Measurements from ENCODE around the gene KLHL25.

Gene KLHL25

GRCh38 chr15:85788771-85789495, 5.8 kb downstream of the KLHL25 start:
- Histone ChIP-seq H3K4me3 (ENCODE audit: low read length) (no peak overlapping the region), H3K9me3 (ENCODE audit: control insufficient read depth, insufficient read depth, low read length) (no peaks in the 10 kb centered on the region), H3K36me3 (ENCODE audit: control insufficient read depth, insufficient read depth, low read length) (no peaks in the 10 kb centered on the region), H3K27ac (ENCODE audit: low read length) (no peak overlapping the region), H3K4me1 (ENCODE audit: control insufficient read depth, insufficient read depth, low read length) (peaks cover 13% of the 10 kb centered on the region), H3K27me3 (ENCODE audit: control insufficient read depth, insufficient read depth, low read length) (no peaks in the 10 kb centered on the region)
- no CpG with 5 or more reads among the region's 12 CpGs for WGBS (ENCODE audit: insufficient coverage, insufficient read length)
- DNase-seq (ENCODE audit: low read depth, low spot score): no peak

- Histone ChIP-seq H3K4me1 (ENCODE audit: control insufficient read depth, insufficient read depth, low read length) (peaks cover 11% of the 10 kb centered on the region), H3K4me3 (ENCODE audit: low read length) (no peak overlapping the region), H3K9me3 (ENCODE audit: control insufficient read depth, insufficient read depth, low read length) (no peaks in the 10 kb centered on the region), H3K27me3 (ENCODE audit: control insufficient read depth, insufficient read depth, low read length) (no peaks in the 10 kb centered on the region), H3K27ac (ENCODE audit: low read length) (no peak overlapping the region), H3K36me3 (ENCODE audit: control insufficient read depth, insufficient read depth, low read length) (no peaks in the 10 kb centered on the region)
- DNase-seq (ENCODE audit: low read depth, low spot score): no peak
- no CpG with 5 or more reads among the region's 3 CpGs for WGBS (ENCODE audit: insufficient coverage, insufficient read length)
These were observed 8.0 kb downstream of the KLHL25 start for GRCh38 chr15:85786781-85787114.

GRCh38 chr15:85785887-85786780, 8.6 kb downstream of the KLHL25 start:
- Histone ChIP-seq H3K27me3 (ENCODE audit: control insufficient read depth, insufficient read depth, low read length) (no peaks in the 10 kb centered on the region), H3K4me1 (ENCODE audit: control insufficient read depth, insufficient read depth, low read length) (peaks cover 11% of the 10 kb centered on the region), H3K9me3 (ENCODE audit: control insufficient read depth, insufficient read depth, low read length) (no peaks in the 10 kb centered on the region), H3K36me3 (ENCODE audit: control insufficient read depth, insufficient read depth, low read length) (no peaks in the 10 kb centered on the region), H3K27ac (ENCODE audit: low read length) (no peak overlapping the region), H3K4me3 (ENCODE audit: low read length) (no peak overlapping the region)
- WGBS (ENCODE audit: insufficient coverage, insufficient read length): no CpG with 5 or more reads among the region's 10 CpGs
- DNase-seq (ENCODE audit: low read depth, low spot score): no peak

GRCh38 chr15:85782064-85782463, 12.7 kb downstream of the KLHL25 start:
- Histone ChIP-seq H3K4me3 (ENCODE audit: low read length) (no peak overlapping the region), H3K27me3 (ENCODE audit: control insufficient read depth, insufficient read depth, low read length) (no peaks in the 10 kb centered on the region), H3K27ac (ENCODE audit: low read length) (no peak overlapping the region), H3K4me1 (ENCODE audit: control insufficient read depth, insufficient read depth, low read length) (peaks cover 11% of the 10 kb centered on the region), H3K9me3 (ENCODE audit: control insufficient read depth, insufficient read depth, low read length) (no peaks in the 10 kb centered on the region), H3K36me3 (ENCODE audit: control insufficient read depth, insufficient read depth, low read length) (no peaks in the 10 kb centered on the region)
- DNase-seq (ENCODE audit: low read depth, low spot score): no peak
- no CpG with 5 or more reads among the region's 6 CpGs for WGBS (ENCODE audit: insufficient coverage, insufficient read length)

GRCh38 chr15:85781099-85781498, 13.6 kb downstream of the KLHL25 start:
- H3K27me3 ChIP-seq (ENCODE audit: control insufficient read depth, insufficient read depth, low read length): no peaks in the 10 kb centered on the region
- no peaks in the 10 kb centered on the region for H3K36me3 ChIP-seq (ENCODE audit: control insufficient read depth, insufficient read depth, low read length)
- DNase-seq (ENCODE audit: low read depth, low spot score): no peak
- WGBS (ENCODE audit: insufficient coverage, insufficient read length): no CpG with 5 or more reads among the region's 7 CpGs
- no peaks in the 10 kb centered on the region for H3K9me3 ChIP-seq (ENCODE audit: control insufficient read depth, insufficient read depth, low read length)
- no peak overlapping the region for H3K4me3 ChIP-seq (ENCODE audit: low read length)
- H3K4me1 ChIP-seq (ENCODE audit: control insufficient read depth, insufficient read depth, low read length): peaks cover 4% of the 10 kb centered on the region
- no peak overlapping the region for H3K27ac ChIP-seq (ENCODE audit: low read length)

- no peaks in the 10 kb centered on the region for H3K27me3 ChIP-seq (ENCODE audit: control insufficient read depth, insufficient read depth, low read length)
- H3K4me1 ChIP-seq (ENCODE audit: control insufficient read depth, insufficient read depth, low read length): no peaks in the 10 kb centered on the region; the same call in 1 of the 2 replicates
- no peaks in the 10 kb centered on the region for H3K36me3 ChIP-seq (ENCODE audit: control insufficient read depth, insufficient read depth, low read length)
- no peak for DNase-seq (ENCODE audit: low read depth, low spot score)
- no peak overlapping the region for H3K4me3 ChIP-seq (ENCODE audit: low read length)
- H3K27ac ChIP-seq (ENCODE audit: low read length): no peak overlapping the region
- no CpG with 5 or more reads among the region's 8 CpGs for WGBS (ENCODE audit: insufficient coverage, insufficient read length)
- no peaks in the 10 kb centered on the region for H3K9me3 ChIP-seq (ENCODE audit: control insufficient read depth, insufficient read depth, low read length)
These were observed 14.3 kb downstream of the KLHL25 start for GRCh38 chr15:85780225-85780985.

- Histone ChIP-seq H3K9me3 (ENCODE audit: control insufficient read depth, insufficient read depth, low read length) (no peaks in the 10 kb centered on the region), H3K4me1 (ENCODE audit: control insufficient read depth, insufficient read depth, low read length) (no peaks in the 10 kb centered on the region), H3K27me3 (ENCODE audit: control insufficient read depth, insufficient read depth, low read length) (no peaks in the 10 kb centered on the region), H3K27ac (ENCODE audit: low read length) (no peak overlapping the region), H3K4me3 (ENCODE audit: low read length) (no peak overlapping the region), H3K36me3 (ENCODE audit: control insufficient read depth, insufficient read depth, low read length) (no peaks in the 10 kb centered on the region)
- no CpG with 5 or more reads among the region's 1 CpG for WGBS (ENCODE audit: insufficient coverage, insufficient read length)
- DNase-seq (ENCODE audit: low read depth, low spot score): no peak
These were observed 15.5 kb downstream of the KLHL25 start for GRCh38 chr15:85779249-85779648.

- no CpG with 5 or more reads among the region's 10 CpGs for WGBS (ENCODE audit: insufficient coverage, insufficient read length)
- H3K4me1 ChIP-seq (ENCODE audit: control insufficient read depth, insufficient read depth, low read length): no peaks in the 10 kb centered on the region
- DNase-seq (ENCODE audit: low read depth, low spot score): no peak
These were observed 16.5 kb downstream of the KLHL25 start for GRCh38 chr15:85778107-85778776.

GRCh38 chr15:85777250-85778106, 17.2 kb downstream of the KLHL25 start:
- DNase-seq (ENCODE audit: low read depth, low spot score): no peak
- Histone ChIP-seq H3K9me3 (ENCODE audit: control insufficient read depth, insufficient read depth, low read length) (no peaks in the 10 kb centered on the region), H3K36me3 (ENCODE audit: control insufficient read depth, insufficient read depth, low read length) (0 out of 2 replicates have a peak, but pooled peaks cover 2% of the 10 kb centered on the region), H3K27me3 (ENCODE audit: control insufficient read depth, insufficient read depth, low read length) (no peaks in the 10 kb centered on the region), H3K4me1 (ENCODE audit: control insufficient read depth, insufficient read depth, low read length) (no peaks in the 10 kb centered on the region), H3K4me3 (ENCODE audit: low read length) (no peak overlapping the region), H3K27ac (ENCODE audit: low read length) (no peak overlapping the region)
- WGBS (ENCODE audit: insufficient coverage, insufficient read length): no CpG with 5 or more reads among the region's 18 CpGs

More at GRCh38 chr15:85778107-85778776, 16.5 kb downstream of the KLHL25 start:
- no peak overlapping the region for H3K27ac ChIP-seq (ENCODE audit: low read length)
- H3K36me3 ChIP-seq (ENCODE audit: control insufficient read depth, insufficient read depth, low read length): 0 out of 2 replicates have a peak, but pooled peaks cover under 1% of the 10 kb centered on the region
- H3K9me3 ChIP-seq (ENCODE audit: control insufficient read depth, insufficient read depth, low read length): no peaks in the 10 kb centered on the region
- H3K4me3 ChIP-seq (ENCODE audit: low read length): no peak overlapping the region
- H3K27me3 ChIP-seq (ENCODE audit: control insufficient read depth, insufficient read depth, low read length): no peaks in the 10 kb centered on the region

Measured in iPS DF 6.9 (cell line).